ENCODE measurements around the gene CEP170.
"Not testable (repeated sequence)": the region's sequence is repeated elsewhere in the genome, so short reads cannot be mapped to it uniquely, and the experiment has no call there.

CEP170 gene

DNA sequence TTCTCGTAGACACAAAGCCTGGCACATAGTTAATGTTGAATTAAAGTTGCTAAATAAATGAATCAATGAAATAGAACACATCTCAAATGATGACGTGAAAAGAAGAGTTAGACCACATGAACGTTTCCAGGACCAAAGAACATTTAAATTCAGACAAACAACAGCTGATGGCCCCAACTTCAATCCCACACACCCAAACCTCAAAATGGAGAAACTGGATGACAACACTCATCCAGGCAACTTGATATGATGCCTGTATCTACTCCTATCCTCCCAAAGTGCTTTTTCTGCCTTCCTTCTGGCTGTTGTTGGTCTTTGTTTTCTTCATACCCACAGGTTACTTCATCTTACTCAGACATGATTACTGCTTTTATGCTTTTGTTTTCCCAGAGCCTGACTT lies 71.9 kb downstream of the CEP170 start:
- H3K4me3 ChIP-seq (ENCODE audit: low read depth, low read length) = not testable (repeated sequence)

DNA sequence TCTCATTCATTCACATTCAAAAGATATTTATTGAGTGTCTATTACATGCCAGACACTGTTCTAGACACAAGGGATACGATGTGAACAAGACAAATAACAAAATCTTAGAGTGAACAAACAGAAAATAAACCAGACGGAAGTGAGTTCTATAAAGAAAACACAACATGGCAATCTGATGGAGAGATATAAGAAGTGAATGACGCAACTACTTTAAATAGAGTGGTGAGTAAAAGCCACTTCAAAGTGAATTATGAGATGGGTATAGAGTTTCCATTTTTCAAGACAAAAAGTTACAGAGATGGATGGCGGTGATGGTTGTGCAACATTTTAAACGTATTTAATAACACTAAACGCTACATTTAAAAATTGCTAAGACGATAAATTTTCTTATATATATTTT lies 75.4 kb downstream of the CEP170 start:
- H3K4me3 ChIP-seq (ENCODE audit: low read depth, low read length) = no peak overlapping the region

DNA sequence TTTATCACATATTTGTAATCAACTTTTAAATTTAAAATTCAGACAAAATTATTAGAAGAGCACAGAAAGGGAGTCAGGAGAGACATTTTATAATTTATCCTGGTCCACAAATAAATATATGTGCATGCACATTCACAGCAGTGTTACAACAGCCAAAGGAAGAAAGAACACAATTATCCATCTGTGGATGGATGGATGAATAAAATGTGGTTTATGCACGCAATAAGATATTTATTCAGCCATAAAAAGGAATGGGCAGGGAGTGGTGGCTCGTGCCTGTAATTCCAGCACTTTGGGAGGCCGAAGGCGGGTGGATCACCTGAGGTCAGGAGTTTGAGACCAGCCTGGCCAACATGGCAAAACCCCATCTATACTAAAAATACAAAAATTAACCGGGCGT lies 77.3 kb downstream of the CEP170 start:
- H3K4me3 ChIP-seq (ENCODE audit: low read depth, low read length) = not testable (repeated sequence)

DNA sequence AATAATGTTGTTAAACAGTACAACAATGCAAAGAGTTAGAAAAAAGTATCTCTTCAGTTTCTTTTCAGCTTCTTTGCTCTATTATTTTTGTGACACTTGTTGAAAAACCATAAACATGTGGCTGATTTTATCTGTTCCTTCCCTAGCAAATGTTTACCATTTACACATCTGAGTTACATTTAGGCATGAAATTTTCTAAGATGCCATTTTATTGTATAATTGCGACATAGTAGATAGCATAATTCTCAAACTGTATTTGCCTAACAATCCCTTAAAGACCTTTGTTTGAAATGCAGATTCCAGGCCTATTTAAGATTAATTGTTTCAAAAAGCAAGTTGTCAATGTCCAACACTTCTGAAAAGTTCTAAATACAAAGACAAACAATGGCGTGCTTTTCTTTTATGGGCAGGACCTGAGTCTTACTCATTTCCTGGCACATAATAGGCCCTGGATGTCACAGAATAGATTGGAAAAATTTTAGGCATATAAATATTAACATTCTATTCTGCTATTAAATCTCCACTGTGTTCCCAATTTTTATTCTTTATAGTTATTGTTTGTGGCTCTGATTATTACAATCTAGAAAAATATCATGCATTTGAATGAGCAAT lies 81.2 kb downstream of the CEP170 start:
- H3K4me3 ChIP-seq (ENCODE audit: low read depth, low read length) = not testable (repeated sequence)

DNA sequence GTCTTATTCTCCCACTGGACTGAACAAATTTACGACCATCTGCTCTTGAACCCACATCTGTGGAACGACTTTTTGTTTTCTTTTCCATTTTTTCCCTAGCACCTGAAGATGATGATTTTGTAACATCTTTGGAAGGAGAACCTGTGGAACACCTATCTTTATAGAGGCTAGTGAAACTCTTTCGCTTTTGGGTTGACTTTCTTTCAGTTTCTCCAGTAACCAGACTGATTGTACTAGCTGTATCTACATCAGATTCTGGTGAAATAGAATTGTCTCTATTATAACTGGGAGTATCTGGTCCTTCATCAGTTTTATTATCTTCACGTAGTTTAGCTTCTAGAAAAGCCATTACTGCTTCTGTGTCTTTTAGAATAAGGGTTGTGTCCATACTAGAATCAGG lies 90.2 kb downstream of the CEP170 start:
- not testable (repeated sequence) for H3K4me3 ChIP-seq (ENCODE audit: low read depth, low read length)

DNA sequence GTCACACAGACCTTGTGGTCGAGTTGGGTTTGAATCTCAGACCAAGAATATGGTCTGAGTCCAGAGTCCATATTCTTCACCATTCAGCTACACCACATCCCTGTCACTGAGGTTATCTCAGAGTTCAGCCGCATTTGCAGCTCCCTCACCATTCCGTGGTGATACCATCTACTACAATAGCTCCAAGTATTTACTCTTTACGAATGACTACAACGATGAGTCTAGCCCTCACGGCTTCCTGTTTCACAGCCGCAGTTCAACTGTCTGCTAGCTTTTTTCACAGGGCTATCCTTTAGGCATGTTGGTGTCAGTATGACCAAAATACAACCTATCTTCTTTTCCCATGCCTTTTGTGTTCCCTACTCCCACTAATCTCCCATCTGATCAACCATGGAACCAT lies 104.2 kb downstream of the CEP170 start:
- not testable (repeated sequence) for H3K4me3 ChIP-seq (ENCODE audit: low read depth, low read length)

DNA sequence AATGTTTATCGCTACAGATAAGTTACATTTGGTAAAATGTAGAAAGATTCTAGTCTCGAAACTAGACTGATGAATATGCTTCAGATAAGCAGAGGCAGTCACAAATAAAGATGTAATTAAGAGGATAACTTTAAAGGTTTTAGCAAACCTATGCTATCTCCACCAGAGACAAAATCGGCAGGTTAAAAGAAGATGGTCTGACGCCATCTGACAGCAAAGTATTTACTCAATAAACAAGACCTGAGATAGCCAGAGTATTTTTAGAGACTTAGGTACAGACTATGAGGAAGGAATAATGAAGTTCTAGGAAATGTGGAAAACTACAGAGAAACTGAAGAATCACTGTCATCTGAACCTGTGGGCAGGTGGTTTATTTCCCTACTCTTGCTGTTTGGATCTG lies 106.0 kb downstream of the CEP170 start:
- H3K4me3 ChIP-seq (ENCODE audit: low read depth, low read length) = not testable (repeated sequence)

DNA sequence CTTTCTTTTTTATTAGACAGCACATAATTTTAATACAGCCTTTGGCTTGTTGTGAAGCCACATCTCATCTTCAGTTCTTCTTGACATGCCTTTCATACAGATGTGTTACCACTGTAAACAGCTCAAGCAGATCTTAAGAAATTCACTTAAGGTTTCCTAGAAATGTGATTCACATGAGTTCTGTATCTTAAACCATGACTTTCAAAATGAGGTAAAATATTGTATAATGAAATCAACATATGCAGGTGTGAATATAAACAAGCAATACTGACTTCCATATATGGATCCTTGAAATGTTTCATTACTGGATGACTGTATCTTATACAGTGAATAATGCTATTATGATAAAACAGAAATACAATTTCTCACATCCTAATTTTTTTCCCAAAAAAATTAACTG lies 107.7 kb downstream of the CEP170 start:
- H3K4me3 ChIP-seq (ENCODE audit: low read depth, low read length) = not testable (repeated sequence)

DNA sequence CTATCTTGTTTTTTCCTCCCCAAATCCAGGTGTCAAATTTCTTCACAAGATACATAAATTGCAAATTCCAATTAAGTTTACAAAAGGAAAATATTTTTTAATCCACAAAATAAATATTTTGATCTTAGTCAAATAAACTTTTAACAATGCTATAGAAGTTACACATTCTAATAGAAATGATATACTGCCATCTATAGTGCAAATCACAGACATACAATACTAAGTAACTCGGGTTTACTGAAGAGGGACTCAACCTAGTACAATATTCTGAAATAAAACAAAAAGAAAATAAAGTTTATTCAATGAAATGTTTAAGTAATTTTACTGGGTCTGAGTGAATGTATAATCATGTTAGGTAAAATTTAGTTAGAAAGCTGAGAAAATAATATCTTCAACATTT lies 114.6 kb downstream of the CEP170 start:
- H3K4me3 ChIP-seq (ENCODE audit: low read depth, low read length) = not testable (repeated sequence)

DNA sequence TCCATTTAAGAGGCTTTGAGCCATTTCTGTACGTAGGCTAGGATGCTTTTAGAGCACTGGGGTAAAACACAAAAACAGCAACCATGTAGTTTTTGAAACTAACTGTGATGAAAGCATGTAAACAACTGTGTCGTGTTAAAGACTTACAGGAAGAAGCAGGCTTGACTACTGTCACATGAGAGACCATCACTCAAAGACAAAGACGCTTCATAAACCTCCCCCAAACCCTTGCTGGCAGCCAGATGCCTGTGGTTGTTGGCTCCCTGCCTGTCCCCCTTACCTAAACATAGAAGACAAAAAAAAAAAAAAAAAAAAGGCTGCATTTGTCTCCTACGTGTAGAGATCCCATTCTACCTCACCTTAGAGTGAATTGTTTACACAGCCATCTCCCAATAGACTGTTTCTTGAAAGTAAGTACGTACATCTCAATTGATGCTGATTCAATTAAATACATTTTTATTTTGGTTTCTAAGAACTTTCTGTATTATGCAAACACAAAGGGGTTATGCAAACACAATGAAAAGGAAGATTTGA lies 132.1 kb downstream of the CEP170 start:
- not testable (repeated sequence) for H3K4me3 ChIP-seq (ENCODE audit: low read depth, low read length)

DNA sequence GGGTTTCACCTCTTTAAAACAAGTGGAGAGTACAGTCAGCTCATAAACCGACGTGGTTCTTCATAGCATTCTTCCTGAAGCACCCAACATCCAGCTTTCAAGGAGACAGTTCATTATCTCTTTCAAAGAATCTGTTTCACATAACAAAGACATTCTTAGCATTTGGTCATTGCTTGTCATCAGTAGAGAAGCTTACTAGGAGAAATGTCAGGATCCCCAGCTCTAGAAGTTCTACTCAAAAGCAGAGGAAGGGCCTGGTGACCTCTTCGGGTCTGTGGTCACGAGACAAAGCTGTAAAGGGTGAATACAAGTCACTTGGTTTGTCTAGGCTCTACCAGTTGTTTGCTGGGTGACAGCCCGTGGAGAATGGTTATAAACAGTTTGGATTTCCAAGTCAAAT lies 133.1 kb downstream of the CEP170 start:
- not testable (repeated sequence) for H3K4me3 ChIP-seq (ENCODE audit: low read depth, low read length)

DNA sequence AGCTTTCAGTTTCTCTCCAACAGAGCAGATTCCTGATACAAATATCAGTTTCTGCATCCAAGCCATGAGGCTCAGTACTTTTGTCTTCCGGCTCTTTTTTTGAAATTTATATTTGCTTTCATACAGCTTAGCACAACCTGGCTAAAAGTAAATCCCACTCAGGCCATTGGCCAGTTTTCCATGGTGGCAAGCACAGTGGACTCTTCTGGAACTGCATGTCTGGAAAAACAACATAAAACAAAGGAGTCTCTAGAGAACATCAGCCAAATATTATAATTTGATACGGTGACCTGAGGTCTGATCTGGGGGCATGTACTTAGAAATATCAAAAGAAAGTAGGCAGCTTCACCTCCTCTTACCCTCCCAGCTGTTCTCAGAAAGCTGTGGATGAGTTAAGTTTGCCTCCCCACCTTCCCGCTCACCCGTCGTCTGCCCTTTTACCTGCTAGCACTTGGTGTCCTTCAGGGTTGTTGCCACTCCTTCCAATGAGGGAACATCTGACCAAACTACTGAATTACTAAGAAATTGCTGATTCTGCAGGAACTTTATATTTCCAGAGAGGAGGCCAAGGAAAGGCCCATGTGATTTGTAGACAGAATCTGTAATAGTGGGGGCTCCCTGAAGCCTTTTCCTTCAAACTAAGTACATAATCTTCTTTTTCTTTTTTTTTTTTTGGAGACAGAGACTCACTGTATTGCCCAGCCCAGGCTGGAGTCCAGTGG lies 136.3 kb downstream of the CEP170 start:
- not testable (repeated sequence) for H3K4me3 ChIP-seq (ENCODE audit: low read depth, low read length)

DNA sequence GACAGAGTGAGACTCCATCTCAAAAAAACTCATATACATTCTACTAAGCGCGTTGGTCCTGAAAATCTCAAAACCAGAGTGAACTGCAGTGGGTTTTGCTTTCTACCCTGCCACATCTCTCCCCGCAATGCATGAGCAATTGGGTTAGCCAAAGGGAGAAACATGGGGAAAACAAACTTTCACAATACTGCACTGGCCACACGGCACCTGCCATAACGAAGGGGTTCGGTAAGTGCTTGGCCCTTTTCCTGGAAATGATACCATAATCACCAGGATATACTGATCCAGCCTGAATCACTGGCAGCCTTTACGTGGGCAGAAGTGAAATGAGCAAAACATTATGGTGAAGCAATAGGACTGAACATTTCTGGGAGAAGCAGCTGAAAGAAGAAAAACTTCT lies 138.9 kb downstream of the CEP170 start:
- not testable (repeated sequence) for H3K4me3 ChIP-seq (ENCODE audit: low read depth, low read length)

DNA sequence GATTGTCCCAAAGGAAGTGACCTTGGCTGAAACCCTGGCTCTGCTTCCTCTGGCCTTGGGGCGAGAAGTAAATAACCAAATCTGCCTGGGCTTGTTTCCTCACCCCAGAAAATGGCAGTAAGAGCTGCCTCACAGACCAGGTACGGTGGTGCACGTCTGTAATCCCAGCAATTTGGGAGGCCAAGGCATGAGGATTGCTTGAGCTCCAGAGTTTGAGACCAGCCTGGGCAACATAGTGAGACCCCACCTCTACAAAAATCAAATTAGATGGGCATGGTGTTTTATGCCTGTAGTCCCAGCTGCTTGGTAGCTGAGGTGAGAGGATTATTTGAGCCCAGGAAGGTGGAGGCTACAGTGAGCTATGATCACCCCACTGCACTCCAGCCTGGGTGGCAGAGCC lies 140.3 kb downstream of the CEP170 start:
- not testable (repeated sequence) for H3K4me3 ChIP-seq (ENCODE audit: low read depth, low read length)

DNA sequence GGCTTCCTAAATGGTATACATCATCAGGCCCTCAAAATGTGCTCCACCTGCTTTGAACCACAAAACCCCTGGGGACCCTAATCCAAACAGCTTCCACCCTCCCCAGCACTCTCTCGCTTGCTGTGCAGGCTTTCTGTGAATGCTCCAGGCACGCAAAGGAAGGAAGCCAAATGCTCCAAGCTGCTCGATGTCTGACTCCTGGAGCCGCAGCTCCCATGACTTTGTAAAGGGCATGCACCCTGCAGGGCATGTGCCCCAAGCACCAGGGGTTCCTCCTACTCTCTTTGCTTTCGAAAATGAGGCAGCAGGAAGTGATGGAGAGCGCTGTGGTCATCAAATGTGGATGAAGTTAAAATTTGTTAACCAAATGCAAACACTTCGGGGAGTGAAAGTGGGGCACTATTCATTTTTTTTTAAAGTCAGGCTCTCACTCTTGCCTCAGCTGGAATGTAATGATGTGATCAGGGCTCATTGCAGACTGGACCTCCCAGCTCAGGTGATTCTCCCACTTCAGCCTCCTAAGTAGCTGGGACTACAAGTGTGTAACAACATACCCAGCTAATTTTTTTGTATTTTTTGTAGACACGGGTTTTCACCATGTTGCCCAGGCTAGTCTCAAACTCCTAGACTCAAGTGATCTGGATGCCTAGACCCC lies 140.9 kb downstream of the CEP170 start:
- not testable (repeated sequence) for H3K4me3 ChIP-seq (ENCODE audit: low read depth, low read length)

DNA sequence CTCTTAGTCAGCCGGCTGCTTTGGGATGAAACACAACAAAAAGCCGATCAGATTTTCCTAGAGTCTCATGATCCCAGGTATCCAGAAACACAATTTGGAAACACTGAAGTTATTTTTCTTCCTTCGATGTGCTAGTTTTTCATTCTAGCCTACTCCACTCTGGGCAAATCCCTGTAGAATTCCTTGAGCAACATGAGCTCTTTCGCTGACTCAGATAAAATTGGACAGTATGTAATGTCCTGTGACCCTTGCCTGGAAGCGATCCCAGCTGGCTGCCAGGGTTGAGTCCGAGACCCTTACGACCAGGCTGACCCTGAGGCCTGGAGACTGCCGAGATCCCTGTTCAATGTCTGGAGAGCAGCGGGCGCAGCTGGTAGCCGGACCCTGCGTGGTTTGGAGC lies 147.9 kb downstream of the CEP170 start:
- not testable (repeated sequence) for H3K4me3 ChIP-seq (ENCODE audit: low read depth, low read length)

DNA sequence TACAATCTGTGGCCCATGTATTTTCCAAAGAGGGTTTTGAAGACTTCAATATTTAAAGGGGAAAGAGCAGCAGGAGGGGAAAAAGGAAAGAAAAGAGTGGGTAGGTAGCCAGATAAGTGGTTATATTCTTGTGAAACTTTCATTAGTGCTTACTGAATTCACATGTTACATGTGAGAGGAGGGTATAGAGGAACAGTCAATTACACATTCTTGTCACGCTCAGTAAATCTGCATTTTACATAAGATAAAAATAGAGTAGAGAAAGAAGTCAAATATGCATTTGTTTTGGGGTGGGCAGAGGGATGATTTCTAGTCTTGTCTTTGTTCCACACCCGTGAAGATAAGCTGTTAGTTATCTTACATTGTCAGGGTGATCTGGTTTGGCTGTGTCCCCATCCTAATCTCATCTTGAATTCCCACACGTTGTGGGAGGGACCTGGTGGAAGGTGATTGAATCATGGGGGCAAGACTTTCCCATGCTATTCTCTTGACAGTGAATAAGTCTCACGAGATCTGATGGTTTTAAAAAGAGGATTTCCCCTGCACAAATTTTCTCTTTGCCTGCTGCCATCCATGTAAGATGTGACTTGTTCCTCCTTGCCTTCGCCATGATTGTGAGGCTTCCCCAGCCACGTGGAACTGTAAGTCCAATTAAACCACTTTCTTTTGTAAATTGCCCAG lies 149.3 kb downstream of the CEP170 start:
- not testable (repeated sequence) for H3K4me3 ChIP-seq (ENCODE audit: low read depth, low read length)

DNA sequence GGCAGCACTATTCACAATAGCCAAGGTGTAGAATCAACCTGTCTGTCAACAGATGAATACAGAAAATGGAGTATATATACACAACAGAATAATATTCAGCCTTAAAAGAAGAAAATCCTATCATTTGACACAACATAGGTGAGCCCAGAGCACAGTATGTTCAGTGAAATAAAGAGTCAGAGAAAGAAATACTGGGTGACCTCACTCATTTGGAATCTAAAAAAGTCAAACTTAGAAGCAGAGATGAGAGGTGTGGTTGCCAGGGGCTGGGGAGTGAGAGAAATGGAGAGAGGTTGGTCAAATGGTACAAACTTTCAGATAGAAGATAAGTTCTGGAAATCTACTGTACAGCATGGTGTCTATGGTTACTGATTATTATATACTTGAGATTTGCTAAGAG lies 150.0 kb downstream of the CEP170 start:
- H3K4me3 ChIP-seq (ENCODE audit: low read depth, low read length) = not testable (repeated sequence)

DNA sequence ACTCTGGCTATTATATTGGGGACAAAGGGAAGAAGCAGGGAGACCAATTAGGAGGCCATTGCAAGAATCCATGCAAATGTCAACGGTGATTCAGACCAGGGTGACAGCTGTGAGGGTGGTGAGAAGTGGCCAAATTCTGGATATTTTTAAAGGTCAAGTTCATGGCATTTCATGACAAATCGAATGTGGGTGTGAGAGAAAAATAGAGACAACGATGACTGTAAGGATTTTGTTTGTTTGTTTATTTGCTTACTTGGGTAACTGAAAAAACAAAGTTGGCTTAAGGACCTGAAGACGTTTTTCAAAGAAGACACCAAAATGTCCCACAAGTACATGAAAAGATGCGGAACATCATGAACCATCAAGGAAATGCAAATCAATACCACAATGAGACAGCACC lies 150.6 kb downstream of the CEP170 start:
- H3K4me3 ChIP-seq (ENCODE audit: low read depth, low read length) = not testable (repeated sequence)

DNA sequence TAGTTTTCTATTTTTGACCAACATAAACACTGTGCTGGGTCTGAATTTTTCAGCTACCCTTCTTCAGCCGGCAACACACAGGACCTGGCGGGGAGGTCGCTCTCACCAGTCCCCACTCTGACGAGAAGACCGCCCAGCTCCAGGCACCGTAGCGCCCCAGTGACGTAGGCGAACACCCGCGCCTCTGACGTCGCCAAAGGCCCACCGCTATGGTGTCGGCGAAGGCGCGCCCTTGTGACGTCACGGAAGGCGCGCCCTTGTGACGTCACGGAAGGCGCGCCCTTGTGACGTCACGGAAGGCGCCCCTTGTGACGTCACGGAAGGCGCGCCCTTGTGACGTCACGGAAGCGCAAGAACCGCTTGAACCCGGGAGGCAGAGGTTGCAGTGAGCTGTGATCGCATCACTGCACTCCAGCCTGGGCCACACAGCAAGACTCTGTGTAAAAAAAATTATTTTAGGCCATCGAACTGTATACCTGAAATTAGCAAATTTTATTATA lies 153.5 kb downstream of the CEP170 start:
- H3K4me3 ChIP-seq (ENCODE audit: low read depth, low read length) = not testable (repeated sequence)

DNA sequence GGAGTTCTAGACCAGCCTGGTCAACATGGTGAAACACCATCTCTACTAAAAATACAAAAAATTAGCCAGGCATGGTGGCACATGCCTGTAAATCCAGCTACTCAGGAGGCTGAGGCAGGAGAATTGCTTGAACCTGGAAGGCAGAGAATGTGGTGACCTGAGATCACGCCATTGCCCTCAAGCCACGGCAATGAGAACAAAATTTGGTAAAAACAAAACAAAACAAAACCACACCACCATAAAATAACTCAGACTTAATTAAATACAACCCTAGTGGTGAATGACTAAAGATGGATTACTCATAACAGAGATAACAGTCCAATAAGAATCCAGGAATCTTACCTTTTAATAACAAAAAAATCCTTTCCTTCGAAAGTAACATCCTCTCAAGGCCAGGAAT lies 167.7 kb downstream of the CEP170 start:
- H3K4me3 ChIP-seq (ENCODE audit: low read depth, low read length) = not testable (repeated sequence)

All from iPS-11a (cell line).